ENCODE measurements around the gene BLCAP. TPM values are rescaled to one million over a fixed set of nuclear protein-coding genes. Genes with fewer than 3 reads are reported as not detected.
"Not testable (repeated sequence)": the region's sequence is repeated elsewhere in the genome, so short reads cannot be mapped to it uniquely, and the experiment has no call there.

Gene BLCAP
- total RNA-seq, 1 donor = 31.0 TPM

GRCh38 chr20:37492096-37492625 is 35.5 kb downstream of the BLCAP start:
- DNase-seq (ENCODE audit: low read depth in 2 of 3, low spot score in 2 of 3) = no peak

- DNase-seq (ENCODE audit: low read depth in 2 of 3, low spot score in 2 of 3) = no peak
These were observed 36.9 kb downstream of the BLCAP start for GRCh38 chr20:37490663-37491350.

DNA sequence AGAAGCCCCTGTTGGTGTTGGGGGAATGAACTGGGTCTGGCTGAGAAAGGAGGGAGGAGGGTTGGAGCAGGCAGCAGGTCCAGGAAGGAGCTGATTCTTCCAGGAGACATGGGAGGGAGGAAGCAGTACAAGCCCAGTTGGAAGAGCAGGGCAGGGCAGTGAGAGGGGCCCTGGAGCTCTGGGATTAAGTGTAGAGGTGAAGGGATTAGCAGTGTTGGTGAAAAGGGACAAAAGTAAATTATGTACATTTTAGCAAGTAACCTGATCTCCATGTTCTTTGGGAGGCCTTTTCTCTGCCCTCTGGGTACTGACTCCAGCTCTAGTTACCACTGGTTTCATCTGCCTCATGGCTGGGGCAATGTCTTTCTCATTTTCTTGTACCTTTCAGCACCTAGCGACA is 41.5 kb downstream of the BLCAP start:
- DNase-seq (ENCODE audit: low read depth in 2 of 3, low spot score in 2 of 3) = not testable (repeated sequence)

DNA sequence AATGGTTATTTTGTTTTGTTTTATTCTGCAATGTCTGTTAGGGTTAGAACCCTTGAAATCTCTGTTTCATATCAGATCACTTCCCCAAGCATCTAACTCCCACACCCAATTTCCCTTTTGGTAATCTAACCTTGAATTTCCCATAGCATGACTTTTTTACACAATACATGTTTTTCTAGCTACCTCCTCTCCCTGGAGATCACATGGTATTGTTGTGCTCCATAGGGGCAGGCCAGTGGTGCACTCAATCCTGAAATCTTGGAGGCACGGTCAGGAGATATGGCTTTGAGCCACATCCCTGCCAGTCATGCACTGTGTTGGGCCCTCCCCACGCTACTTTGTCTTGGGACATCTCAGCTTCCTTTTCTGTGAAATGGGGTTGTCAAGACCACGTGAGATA is 43.3 kb downstream of the BLCAP start:
- DNase-seq (ENCODE audit: low read depth in 2 of 3, low spot score in 2 of 3) = no peak

GRCh38 chr20:37481610-37482009 is 46.1 kb downstream of the BLCAP start:
- DNase-seq (ENCODE audit: low read depth in 2 of 3, low spot score in 2 of 3) = no peak

GRCh38 chr20:37480919-37481318 is 46.8 kb downstream of the BLCAP start:
- no peak for DNase-seq (ENCODE audit: low read depth in 2 of 3, low spot score in 2 of 3)

DNA sequence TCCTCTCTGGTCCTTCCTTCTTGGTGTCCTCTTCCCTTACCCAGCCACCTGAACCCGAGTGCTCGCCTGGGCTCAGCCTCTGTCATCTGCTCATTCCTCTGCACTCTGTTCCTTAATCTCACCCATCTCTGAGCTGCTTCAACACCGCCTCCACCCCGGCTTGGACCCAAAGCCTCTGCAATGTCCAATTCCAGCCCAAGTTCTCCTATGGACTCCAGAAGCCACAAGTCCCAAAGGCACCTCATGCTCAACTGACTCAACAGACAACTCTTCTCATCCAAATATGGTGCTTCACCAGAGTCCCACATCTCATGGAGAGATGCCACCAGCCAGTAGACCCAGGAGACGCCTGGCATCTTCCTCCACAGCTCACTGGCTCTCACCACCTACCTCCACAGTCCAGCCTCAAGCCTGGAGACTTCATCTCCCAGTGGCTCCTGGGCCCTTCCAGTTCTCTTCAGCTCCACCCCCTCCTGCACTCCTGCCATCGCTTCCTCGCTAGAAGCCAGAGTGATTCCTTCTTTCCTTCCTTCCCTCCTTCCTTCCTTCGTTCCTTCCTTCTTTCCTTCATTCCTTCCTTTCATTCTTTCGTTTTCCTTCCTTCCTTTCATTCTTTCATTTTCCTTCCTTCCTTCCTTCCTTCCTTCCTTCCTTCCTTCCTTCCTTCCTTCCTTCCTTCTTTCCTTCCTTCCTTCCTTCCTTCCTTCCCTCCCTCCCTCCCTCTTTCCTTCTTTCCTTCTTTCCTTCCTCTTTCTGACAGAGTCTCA is 47.6 kb downstream of the BLCAP start:
- DNase-seq (ENCODE audit: low read depth in 2 of 3, low spot score in 2 of 3) = no peak

DNA sequence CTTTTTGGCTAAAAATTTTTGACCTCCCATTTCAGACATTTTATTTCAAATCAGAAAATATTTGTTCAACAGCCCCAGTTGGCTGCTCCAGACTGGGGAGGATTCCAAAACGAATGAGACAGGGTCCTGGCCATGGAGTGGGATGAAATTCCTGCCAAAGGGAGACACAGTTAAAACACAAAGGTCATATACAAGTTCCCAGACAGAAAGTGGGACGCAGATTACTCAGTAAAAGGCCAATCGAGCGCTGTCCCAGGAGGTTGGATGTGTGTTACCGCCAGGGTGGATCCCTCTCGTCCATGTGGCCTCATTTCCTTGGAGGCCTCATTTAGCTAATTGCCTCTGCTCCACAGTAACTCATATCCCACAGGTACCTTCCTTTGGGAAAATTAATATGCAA is 48.4 kb downstream of the BLCAP start:
- DNase-seq (ENCODE audit: low read depth in 2 of 3, low spot score in 2 of 3) = no peak

- DNase-seq (ENCODE audit: low read depth in 2 of 3, low spot score in 2 of 3) = no peak
These were observed 50.6 kb downstream of the BLCAP start for GRCh38 chr20:37477041-37477440.

DNA sequence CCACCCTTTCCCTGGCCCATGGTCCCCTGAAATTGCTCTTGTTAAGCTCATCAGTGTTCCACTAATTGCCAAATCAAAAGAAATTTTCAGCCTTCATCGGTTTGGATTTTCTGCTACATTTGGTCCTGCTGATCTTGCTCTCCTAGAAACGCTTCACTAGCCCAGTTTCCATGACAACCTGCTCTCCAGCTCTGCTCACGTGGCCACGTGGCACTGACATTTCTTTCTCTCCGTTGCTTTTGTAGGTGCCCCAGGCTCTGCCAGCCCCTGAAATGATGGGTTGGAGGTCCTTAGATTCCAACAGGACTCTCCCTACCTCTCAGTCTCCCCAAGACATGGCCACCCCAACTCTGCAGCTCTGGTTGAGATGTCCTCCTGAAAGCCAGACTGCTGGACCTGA is 52.4 kb downstream of the BLCAP start:
- DNase-seq (ENCODE audit: low read depth in 2 of 3, low spot score in 2 of 3) = no peak

DNA sequence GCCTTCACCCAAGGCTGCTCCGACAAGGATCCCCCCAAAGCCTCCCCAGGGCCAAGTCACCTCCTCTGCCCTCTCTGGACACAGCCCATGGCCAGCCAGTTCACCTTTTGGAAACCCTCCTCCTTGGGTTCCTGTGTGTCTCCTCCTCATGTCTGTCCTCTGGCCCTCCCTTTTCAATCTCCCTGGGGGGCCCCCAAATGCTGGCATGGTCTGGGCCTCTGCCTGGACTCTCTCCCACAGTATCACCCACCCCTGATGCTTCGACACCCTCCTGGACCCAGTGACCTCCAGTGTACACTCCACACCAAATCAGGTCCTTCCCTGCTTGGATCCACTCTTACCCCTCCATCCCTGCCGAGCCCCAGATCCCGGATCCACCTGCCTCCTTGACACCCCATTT is 53.3 kb downstream of the BLCAP start:
- DNase-seq (ENCODE audit: low read depth in 2 of 3, low spot score in 2 of 3) = no peak

DNA sequence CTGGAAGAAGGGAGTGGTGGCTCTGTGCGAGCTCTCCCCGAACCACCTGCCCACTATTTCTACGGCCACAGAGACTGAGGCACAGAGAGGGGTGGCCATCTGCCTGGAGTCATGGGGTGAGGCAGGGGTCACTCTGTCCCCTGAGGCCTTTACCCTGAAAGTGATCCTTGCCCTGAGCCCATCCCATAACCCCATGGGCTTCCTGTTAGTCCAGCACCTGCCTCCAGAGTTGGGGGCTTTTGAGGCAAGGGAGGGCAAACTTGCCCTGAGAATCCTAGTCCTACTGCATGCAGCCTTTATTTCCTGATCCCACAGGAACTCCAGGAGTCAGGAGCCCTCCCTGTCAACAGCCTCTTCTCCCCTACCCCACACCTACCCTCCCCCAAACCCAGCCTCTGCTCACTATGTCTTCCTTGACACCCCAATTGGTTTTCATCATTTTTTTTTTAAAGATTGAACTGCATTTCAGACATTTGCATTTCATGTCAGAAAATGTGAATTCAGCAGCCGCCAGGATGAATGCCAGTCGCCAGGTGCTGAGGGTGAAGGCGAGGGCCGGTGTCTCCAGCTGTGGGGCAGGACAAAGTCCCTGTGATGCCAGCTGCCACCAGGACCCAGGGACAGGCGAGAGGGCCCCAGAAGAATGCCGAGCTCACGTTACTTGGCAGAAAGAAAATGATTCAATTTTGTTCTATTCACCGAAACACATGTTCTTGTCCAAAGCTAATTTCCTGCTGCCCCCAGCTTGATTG is 54.3 kb downstream of the BLCAP start:
- no peak for DNase-seq (ENCODE audit: low read depth in 2 of 3, low spot score in 2 of 3)

- DNase-seq (ENCODE audit: low read depth in 2 of 3, low spot score in 2 of 3) = not testable (repeated sequence)
These were observed 55.2 kb downstream of the BLCAP start for GRCh38 chr20:37472435-37472834.

DNA sequence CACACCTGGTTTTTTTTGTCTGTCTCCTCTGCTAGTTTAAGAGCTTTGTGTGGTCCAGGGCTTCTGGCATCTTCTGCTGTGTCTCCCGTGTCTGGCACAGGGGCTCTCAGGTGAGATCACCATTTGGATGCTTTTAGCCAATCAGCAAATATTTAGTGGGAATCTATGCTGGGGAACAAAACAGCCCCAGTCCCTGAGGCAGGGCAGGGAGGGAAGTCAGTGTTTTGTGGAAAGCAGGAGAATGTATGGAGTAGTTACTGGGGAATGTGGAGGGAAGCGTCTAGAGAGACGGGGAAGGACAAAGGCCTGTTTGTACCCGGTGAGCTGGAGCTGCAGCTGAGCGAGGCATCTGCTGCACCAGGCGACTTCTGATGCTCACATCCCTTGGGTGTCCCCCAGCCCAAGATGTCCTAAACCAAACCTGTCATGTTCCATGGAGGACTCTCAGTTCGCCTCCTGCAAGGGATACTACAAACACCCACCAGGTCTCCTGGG is 55.9 kb downstream of the BLCAP start:
- DNase-seq (ENCODE audit: low read depth in 2 of 3, low spot score in 2 of 3) = no peak

DNA sequence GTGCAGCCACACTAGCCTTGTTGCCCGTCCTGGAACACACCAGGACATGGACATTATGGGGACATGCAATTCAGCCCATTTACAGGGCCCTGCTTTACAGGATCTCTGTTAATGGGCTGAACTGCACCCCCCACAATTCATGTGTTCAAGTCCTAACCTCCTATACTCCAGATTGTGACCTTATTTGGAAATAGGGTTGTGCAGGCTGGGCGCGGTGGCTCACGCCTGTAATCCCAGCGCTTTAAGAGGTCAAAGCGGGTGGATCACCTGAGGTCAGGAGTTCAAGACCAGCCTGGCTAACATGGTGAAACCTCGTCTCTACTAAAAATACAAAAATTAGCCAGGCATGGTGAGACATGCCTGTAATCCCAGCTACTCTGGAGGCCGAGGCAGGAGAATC is 57.5 kb downstream of the BLCAP start:
- DNase-seq (ENCODE audit: low read depth in 2 of 3, low spot score in 2 of 3) = not testable (repeated sequence)

GRCh38 chr20:37469531-37469930 is 58.1 kb downstream of the BLCAP start:
- no peak for DNase-seq (ENCODE audit: low read depth in 2 of 3, low spot score in 2 of 3)

DNA sequence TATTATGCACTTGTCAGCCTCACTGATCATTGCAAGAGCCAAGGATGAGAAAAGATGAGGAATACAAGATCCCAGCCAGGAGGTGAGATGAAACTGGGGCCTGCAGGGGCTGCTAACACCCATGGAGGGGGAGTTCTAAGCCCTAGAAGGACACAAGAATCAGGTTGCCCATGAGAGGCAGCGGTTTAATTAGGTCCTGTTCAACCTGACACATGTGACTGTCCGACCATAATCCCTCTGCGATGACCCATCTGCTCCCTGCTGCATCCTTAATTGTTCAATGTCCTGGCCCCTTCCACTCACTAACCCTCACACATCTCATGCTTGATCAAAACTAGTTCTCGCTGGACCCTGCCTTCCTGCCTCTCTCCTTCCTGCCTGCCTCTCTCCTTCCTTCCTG is 58.8 kb downstream of the BLCAP start:
- no peak for DNase-seq (ENCODE audit: low read depth in 2 of 3, low spot score in 2 of 3)

Measured in hematopoietic multipotent progenitor cell (in vitro differentiated cells).